HG02870 (cell line): Measurements from ENCODE around the gene PLK5.
"Not testable (repeated sequence)": the region's sequence is repeated elsewhere in the genome, so short reads cannot be mapped to it uniquely, and the experiment has no call there.

Experiments
- ATAC-seq: cut with Tn5 transposase; IDR thresholded peaks from one replicate; pipeline ENCODE4 v1.9.1; 2021; ENCODE audit warnings: mild to moderate bottlenecking, moderate library complexity; ENCODE audit not compliant: unreplicated experiment

PLK5 gene, protein sequence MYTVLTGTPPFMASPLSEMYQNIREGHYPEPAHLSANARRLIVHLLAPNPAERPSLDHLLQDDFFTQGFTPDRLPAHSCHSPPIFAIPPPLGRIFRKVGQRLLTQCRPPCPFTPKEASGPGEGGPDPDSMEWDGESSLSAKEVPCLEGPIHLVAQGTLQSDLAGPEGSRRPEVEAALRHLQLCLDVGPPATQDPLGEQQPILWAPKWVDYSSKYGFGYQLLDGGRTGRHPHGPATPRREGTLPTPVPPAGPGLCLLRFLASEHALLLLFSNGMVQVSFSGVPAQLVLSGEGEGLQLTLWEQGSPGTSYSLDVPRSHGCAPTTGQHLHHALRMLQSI

DNA sequence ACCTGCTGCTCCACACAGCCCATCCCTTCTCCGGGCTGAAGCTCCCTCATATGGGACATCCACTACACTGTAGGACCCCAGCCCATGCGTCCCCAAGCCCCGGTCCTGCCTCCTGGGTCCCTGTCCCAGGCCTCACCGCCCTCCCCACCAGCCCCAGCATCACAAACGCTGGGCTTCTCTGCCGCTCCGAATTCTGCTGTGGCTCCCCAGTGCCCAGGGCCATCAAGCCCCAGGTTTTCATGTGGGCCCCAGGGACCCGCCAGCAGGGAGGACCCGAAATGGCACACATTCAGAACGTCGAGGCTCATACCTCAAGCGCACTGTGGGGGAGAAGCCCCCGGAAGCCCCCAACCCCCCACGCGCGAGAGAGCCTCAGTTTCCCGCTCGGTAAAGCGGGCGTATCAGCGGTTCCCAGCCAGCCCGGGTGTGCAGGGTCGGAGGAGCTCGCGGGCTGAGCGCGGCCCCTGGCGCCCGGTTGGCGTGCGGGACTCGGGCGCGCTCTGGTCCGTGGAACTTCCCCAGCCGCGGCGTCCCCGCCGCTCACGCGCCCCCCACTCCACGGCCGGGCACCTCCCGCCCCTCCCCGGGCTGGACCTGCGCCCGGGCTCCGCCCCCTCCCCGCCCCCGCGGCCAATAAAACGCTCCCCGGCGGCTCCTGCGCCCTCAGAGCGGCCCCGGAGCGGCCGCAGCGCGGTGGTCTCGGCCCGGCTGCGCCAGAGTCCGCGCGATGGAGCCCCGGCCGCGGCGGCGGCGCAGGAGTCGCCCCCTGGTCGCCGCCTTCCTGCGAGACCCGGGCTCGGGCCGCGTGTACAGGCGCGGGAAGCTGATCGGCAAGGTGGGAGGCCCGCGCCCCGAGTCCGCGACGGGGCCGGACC lies at the start of gene PLK5:
TSS of gene PLK5 (plus strand) at position 666 of the 875 bp plus-strand sequence. CDS start 2,920 bp downstream, outside the sequence.
- ATAC-seq: no peak

DNA sequence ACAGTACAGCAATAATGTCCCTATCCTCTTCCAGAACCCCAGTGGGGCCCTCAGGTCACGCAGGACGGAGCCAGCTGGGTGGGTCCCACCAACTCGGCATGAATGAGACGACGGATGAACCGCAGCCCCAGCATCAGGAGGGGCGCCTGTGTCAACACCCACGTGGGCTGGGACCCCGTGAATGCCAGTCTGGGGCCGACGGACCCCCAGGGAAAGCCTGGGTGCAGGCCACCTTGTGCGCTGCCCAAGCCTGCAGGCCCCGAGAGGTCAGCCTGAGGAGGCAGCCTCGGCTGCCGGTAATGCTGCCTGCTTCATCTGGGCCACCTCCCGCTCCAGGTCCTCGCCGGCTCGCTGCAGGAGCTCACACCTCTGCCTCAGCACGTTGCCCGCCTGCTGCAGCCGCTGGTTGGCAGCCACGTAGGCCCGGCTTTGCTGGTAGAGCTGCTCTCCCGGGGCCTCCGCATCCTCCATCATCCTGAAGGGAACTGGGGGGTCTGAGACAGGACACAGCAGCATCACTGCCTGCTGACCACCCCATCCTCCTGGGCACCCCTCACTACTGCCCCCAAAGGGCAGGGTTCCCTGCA lies 49.0 kb upstream of the PLK5 start:
- ATAC-seq: no peak

DNA sequence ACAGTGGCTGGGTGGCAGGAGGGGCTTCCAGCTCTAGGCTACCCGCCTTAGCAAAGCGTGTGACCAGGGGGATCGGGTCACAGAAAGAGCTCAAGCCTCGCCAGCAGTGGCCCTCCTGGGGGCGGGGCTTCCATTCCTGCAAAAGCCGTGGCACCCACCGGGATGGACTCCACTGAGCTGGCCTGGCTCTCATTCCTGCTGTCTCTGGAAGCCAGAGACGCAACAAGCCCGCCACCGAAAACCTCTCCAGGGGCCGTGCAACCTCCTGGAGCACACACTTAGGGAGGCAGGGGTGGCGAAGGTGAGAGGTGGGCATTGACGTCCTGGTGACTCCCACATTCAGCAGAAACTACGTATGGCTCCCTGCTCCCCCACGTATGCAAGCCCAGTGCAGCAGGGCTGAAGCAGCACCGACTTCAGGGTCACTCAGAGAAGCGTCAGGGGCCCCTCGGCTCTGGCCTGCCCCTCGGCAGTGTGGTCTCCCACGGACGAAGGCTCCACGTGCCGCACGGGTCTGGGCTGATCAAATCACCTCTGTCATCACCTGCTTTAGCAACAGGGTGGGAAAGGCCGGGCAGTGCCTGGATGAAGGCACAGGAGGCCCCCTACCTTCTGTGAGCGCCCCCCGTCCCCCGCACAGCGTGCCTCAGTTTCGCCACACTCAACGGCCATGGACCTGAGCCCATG lies 48.0 kb upstream of the PLK5 start:
- no peak for ATAC-seq

DNA sequence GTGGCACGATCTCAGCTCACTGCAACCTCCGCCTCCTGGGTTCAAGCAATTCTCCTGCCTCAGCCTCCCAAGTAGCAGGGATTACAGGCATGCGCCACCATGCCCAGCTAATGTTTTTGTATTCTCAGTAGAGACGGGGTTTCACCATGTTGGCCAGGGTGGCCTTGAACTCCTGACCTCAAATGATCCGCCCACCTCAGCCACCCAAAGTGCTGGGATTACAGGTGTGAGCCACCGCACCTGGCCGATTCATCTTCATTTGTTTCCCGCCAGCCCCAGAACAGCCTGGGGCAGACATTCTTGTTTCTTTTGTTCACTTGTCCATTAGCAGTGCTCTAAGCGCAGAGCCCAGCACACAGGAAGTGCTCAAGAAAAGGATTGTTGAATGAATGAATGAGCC lies 46.8 kb upstream of the PLK5 start:
- not testable (repeated sequence) for ATAC-seq

DNA sequence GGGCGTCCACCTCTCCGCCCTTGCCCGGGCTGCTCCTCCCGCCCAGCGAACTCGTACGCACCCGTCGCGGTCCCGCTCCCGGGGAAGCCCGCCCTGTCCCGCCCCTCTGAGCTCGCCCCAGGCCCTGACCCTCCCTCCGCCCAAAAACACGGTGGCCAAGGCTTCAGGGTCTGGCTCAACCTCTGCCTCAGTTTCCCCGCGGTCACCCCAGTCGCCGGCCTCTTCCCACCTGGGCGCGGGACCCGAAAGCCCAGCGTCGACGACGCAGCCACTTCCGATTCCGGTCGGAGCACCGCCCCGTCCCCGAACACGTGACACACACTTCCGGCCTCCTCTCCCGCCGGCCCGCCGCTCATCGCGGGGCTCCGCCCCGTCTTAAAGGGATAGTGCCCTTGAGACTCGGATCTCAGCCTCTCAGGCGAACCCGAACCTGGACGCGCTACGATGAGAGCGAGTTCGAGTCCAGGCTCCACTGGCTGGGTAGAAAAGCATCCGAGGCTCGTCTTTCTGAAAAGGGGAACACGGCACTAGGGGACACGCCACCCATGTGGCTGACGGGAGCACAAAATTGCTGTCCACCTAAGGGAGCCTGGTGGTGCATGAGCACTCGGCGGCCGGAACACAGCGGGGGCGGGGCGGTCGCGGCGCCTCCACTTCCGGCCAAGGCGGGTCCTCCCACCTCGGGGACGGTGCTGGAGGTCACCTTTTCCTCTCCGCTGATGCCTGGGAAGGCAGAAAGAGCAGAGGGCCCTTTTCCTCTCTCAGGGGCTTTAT lies 44.8 kb upstream of the PLK5 start, which contains the start of gene C19orf25:
TSS of gene C19orf25 (minus strand) at position 282 of the 774 bp plus-strand sequence. CDS start 312 bp downstream, outside the sequence.
- ATAC-seq: peak; percentile 90

DNA sequence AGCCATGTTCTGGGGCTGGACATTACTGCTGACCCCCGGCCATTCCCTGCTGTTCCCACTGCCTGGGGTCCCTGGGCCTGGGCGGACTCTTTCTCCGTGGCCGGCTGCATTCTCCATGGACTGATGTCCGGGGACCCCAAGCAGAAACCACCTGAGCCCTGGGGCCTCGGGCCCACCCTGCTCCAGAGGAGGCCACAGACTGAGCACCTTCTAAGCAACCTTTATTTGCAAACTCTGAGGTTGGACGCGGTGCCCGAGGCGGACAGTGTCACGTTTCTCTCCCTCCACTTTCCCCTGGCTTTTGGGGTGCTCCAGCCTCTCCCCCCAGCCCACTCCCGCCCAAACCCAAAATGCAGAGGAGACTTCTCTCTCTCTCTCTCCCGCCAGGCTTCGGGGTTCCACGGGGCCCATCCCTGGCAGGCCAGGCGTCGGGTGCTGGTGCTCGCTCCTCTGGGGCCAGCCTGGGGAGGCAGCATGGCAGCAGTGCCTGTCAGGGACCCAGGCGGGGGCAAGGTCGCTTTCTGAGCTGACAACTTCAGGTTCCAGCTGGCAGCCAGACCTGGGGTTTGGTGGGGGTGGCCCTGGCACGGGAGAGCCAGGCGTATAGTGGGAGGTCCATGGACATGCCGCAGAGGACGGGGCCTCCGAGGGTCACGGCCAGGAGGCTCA lies 42.5 kb upstream of the PLK5 start:
- no peak for ATAC-seq

DNA sequence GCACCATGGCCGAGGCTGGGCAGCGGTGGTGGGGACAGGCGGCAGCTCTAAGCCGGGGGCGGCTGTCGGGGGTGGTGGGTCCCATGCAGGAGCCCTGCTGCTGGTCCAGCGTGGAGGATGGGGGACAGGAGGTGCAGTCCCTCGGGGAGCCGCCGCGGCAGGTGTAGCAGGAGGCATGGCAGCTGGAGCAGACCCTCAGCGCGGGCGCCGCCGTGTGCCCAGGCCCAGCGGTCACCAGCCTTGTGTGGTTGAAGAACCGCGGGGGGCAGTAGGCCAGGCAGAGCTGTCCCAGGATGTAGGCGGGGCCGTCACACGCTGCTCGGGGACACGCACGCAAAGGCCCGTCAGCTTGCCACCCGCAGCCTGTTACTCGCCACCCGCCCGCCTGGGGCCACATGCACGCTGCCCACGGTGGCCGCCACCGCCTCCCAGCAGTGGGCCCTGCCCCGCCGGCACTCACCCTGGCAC lies 42.0 kb upstream of the PLK5 start:
- ATAC-seq: no peak

DNA sequence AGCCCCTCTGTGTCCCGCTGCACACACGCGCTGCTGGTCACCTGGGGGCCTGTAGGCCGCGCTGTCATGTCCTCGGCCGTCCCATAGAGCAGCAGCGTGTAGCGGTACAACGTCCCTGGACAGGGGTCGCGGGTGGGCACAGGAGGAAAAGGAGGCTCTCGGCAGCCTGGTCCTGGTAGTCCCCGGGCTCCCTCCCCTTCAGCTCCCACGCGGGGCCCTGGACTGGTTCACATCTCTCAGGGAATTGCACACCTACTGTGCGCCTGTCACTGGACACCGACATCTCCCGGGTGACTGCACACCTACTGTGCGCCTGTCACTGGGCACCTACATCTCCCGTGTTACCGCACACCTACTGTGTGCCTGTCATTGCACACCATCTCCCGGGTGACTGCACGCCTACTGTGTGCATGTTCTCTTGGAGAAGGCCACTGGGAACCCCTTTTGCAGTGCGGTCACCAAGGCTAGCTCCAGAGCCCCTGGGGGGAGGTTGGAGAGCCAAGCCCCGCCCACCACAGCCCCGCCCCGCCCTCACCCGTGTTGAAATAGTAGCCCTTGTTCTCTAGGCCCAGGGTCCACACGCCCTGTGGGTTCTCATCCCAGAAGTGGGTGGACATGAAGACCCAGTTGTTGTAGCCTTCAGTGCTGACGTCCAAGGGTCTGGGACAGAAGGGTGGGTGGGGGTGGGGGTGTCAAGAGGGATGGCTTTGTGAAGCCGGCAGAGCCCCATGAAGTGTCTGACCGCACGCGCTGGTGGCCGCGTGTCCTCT lies 41.3 kb upstream of the PLK5 start:
- no peak for ATAC-seq

DNA sequence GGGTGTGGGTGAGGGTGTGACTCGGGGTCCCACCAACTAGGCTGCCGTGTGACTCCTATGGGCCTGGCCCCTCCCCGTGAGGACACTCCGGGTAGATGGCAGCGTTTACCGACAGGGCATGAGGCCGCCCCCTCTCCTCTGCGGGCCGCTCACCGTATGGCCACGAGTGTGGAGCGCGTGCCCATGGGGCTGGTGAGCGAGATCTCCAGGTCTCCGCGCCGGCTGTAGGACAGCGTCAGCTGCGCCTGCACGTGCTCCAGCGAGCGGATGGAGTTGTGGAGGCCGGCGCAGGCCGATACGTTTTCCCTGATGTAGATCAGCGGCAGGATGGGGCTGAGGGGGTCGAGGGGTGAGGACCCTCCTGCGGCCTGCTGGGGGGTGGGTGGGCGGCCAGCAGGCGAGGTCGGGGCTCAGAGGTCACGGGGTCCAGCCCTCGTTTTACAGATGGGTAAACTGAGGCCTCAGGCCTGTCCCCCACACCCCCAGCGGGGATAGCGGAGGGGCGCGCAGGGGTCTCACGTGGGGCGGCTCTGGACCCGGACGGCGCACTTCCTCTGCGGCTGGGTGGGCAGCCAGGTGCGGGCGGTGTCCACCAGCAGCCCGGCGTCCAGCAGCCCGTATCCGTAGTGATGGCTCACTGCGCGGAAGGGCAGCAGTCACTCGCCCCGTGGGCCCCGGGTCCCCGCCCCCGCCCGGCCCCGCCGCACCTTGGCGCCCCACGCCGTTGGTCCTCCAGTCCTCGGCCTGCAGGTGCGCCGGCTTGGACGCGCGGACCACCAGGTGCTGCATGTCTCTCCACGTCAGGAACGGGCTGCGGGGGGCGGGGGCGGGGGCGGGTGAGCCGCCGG lies 40.5 kb upstream of the PLK5 start:
- no peak for ATAC-seq

DNA sequence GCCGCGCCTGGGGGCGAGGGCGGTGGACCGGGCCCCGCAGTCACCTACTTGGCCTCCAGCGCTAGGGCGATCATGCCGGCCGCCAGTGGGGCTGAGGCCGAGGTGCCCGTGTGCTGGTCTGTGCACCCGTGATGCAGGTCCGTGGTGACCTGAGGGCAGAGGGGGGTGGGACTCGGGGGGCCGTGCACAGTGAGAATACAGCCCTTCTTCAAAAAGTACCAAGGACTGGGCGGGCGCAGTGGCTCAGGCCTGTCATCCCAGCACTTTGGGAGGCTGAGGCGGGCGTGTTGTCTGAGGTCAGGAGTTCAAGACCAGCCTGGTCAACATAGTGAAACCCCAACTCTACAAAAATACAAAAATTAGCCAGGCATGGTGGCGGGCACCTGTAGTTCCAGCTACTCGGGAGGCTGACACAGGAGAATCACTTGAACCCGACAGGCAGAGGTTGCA lies 39.9 kb upstream of the PLK5 start:
- ATAC-seq: no peak

DNA sequence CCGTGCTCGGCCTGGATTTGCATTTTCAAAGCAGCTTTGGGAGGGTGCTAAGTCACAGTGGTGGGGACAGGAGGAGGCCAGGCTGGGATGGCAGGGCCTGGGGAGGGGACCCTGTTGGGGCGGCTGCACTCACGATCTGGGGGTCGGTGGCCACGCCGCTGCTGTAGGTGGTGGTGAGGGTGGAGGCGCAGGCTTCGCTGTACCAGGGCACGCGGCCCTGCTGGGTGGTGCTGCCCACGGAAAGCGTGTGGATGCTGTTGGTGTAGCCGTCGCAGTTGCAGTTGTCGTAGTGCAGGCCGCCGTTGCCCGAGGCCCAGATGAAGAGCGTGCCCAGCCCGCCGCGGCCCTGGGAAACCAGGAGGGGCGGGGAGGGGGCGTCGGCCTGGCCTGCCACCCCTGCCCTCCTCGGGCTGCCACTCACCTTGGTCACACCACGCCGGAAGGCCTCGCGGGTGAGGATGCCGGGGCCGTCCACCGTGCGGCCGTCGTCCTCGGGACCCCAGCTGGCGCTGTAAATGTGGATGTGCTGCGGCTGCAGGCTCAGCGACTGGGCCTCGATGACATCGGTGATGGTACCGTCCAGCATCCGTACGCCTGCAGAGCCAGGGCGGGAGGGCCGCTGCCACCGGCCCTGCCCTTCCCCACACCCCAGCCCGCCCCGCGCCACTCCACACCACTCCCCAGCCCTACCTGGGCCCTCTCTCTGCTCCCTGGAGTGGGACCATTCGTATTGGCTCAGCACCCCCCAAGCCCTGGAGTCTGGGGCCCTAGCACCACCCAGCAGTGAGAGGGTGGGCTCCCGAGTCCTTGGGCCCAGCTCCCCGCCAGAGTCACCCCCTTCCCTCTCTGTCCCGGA lies 36.9 kb upstream of the PLK5 start:
- no peak for ATAC-seq

DNA sequence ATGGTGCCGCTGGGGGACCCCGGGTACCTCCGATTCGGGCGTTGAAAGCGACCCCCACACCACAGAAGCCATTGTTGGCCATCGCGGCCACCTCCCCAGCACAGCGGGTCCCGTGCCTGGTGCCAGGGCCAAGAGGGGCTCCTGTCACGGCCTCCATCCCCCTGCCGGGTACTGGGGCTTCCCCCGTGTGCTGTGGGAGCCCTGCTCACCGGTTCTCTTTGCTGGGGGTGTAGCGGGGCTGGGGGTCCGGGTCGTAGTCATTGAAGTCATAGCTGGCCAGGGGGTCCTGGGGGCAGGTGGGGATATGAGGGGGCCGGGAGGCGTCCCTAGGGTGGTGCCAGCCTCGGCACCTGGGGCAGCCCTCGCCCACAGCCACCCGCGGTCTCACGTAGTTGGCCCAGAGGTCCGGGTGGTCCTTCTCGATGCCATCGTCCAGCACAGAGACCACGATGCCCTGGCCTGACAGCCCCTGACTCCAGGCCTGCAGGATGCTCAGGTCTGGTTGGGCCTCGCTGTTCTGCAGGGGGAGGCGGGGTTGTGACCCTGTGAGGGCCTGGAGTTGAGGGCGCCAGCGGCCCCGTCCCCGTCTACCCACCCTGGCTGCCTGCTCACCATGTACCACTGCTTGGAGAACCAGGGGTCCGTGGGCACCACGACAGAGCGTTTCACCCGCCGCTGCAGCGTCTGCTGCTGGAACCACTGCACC lies 36.1 kb upstream of the PLK5 start:
- no peak for ATAC-seq

DNA sequence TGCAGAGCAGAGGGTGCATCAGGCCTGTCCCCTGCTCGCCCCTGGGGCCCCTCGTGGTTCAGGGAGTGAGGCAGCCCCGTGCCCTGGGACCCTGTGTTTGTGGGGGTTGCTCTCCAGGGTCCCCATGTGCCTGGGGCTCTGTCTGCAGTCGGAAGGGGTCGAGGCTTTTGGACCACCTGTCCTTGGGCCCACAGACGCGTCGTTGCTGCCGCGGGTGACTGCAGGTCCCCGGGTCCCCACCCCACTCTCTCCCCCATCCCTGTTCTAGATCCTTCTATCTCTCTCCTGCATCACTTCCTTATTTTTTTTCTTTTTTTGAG lies 35.6 kb upstream of the PLK5 start:
- ATAC-seq: no peak

DNA sequence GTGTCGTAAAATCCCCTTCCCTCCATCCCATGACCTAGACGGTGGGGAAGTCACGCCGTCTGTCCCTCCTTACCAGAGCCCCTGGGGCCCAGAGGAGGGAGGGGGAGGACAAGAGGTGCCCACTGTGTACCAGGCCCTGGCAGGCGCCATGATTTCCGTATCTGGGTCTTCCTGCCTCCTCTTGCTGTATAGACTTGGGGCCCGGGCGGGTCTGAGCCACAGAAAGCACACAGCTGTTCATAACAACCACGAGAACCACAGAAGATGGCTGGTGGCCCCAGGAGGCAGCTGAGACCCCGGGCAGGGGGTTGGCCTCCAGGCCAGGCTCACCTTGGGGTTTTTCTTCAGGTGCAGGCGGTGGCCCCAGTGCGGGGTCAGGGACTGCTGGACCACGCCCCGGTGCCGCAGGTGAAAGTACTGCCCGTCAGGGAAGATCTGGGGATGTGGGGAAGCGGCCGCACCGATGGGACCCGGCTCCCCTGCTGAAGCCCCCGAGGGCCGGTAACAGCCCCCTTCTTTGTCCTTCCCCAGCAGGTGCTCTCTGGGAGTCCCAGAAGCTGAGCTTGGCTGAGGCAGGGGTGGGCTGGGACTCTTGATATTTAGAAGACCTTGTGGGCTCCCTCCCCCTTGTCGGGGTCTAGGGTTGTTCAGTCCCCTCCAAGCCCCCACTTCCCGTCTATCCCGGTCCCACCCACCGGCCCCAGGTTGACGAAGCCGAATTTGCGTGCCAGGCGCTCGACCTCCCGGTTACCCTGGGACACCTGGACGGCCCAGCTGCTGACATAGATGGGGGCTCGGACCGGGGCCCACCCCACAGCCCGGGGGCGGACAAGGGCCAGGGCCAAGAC lies 34.2 kb upstream of the PLK5 start:
- ATAC-seq: no peak

DNA sequence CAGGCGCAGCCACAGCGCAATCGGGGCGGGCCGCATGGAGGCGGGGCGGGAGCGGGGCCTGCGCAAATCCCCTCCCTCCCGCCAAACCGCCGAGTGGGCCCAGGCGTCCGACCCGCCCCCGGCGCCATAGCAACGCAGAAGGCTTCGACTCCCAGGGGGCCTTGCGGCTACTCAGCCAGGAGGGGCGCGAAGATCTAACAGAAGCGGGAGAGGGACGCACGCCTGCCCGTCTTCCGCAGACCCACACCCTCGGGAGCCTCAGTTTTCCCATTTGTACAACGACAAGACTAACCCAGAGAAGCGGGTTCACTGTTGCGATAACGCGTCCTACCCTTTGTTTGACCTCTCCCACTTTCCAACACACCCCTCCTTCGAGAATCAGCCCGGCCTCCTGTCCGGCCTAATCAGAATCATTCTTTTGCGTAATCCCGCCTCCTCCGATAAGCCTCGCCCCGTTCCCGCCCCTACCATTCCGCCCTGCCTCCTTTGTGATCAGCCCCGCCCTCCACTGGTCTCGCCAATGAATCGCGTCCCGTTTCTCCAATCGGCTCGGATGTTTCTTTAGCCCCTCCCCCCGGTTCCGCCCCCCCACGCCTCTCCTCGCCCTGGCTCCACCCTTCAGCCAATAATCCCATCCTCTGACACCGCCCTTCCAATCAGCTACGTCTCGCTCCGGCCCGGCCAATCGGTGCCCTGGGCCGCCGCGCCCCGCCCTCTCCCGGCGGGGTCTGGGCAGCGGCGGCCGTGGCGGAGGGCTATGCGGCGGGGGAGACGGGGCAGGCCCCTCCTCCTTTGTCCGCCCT lies 33.4 kb upstream of the PLK5 start, which contains the start of gene PCSK4:
TSS of gene PCSK4 (minus strand) at position 40 of the 803 bp plus-strand sequence. CDS start at position 36, 4 bp downstream.
- ATAC-seq: peak; percentile 82
